Middle frontal gyrus (tissue), 1 donor: ENCODE measurements around the gene CFAP73.

Experiments used
- DNase-seq: peaks from one replicate; pipeline ENCODE4 v3.0.0-alpha.2; 2015; ENCODE audit warnings: low spot score; ENCODE audit errors: extremely low spot score

The CFAP73 gene

DNA sequence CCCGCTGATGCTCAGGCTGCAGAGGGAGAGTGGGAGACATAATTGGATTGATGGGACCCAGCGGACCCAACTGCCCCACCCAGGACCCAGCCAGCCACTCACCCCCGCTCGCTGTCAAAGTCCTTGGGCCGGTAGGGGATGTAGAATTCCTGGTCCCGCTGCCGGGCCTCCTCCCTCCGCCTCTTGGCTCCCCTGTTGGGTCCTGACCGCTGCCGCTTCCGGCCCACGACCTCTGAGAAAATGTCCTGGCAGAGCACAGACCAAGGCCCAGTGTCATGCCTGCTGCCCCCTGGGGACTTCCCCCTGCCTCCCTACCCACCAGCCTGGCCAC, 13.5 kb downstream of the CFAP73 start:
- DNase-seq: no peak

DNA sequence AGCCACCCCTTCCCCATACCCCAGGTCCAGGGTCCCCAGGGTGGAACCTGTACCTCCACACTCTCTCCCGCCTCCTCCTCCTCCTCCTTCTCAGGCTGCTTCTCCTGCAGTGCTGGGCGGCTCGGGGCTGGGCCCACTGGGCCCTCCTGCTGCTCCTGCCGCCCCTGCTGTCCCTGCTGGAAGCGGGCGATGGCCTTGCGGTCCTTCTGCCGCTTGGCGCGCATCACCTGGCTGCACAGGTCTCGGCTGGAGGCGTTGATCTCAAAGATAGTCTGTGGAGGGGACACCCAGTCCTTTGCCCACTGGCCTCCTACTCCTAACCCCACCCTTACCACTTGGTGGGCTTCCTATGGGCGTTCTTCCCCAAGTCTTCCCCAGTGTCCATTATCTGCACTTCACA, 14.5 kb downstream of the CFAP73 start:
- no peak for DNase-seq

DNA sequence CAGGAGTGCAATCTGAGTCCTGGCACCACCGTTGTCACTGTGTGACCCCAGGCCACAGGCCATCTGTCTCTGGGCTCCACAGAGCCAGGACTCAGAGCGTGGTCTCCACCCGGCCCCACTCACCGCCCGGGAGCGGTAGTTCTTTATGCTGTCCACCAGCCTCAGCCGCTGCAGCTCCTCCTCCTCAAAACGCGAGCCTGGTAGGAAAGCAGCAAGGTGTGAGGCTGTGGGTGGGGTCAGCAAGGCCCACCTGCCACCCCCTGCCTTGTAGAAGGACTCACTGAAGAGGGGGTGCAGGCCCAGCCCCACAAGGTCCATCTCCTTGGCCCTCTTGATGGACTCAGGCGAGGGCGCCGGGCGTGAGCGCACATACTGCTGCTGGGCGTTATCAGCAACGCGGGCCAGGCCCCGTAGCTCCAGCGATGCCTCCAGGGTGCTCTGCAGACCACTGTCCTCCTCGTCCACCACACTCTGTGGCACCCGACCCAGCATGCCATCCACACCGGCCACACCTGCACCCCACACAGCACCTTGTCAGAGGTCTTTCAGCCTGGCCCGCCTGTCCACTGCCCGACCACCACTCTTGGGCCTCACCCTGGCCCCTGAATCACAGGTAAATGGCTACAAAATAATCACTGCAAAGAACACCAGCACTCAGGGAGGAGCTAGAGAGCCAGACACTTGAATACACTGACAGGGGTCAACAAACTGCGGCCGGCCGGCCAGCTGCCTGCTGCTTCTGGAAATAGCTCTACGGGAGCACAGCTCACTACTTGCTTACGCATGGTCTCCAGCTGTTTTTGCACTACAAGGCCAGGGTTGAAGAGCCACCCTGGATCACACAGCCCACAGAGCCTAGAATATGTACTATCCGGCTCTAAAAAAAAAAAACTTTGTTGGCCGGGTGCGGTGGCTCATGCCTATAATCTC, 16.3 kb downstream of the CFAP73 start:
- DNase-seq: no peak

DNA sequence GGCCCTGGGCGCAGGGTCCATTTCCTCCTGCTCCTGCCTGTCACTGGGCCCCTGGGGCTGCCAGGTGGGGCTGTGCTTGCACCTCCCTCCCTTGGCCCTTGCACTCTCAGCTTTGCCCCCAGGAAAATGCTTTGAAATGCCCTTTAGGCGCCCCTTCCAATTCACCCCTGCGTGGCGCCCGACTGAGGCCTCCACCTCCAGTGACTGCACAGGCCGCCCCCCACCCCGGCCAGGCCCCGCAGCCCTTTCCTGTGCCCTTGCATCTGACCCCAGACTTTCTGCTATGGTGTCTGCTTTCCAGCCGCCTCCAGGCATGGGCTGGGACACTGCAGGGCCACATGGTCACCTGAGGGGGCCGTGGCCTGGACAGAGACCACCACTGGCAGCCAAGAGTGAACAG, 18.3 kb downstream of the CFAP73 start:
- no peak for DNase-seq

- DNase-seq: no peak
Observed at GRCh38 chr12:113169697-113170096, 20.2 kb downstream of the CFAP73 start.

GRCh38 chr12:113170457-113170856, 20.9 kb downstream of the CFAP73 start:
- DNase-seq: no peak

DNA sequence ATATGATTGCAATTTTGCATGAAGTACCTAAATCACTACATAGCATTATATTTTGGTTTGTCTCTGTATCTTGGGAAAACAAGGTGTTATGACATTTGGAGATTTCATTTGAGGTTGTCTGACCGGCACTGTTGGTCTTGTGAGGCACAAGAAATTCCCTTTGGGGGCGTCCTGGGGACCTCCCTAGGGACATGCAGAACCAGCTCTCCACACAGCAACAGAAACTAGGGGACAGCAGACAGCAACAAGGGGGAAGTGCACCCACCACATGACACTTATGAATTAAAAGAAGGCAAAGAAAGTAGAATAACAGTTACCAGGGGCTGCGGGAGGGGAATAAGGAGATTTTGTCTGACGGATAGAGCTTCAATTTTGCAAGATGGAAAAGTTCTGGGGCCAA, 21.4 kb downstream of the CFAP73 start:
- DNase-seq: no peak

GRCh38 chr12:113171543-113171942, 22.0 kb downstream of the CFAP73 start:
- no peak for DNase-seq

DNA sequence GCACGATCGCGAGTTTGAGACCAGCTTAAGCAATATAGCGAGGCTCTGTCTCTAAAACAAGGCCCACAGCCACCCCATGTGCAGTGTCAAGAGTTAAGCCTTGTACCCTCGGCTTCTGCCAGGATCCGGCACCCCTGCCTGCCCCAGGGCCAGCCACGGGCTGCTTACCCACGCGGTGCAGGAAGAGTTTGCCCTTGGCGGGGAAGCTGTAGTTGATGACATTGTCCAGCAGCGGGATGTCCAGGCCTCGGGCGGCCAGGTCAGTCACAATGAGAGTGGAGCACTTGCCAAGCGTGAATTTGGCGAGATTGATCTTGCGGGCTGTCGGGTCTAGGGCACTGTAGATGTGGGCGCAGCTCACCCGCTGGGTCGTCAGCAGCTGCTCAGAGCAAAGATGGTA, 22.7 kb downstream of the CFAP73 start:
- DNase-seq: no peak

- no peak for DNase-seq
Observed at GRCh38 chr12:113173081-113173698, 23.7 kb downstream of the CFAP73 start.

GRCh38 chr12:113174461-113175384, 25.2 kb downstream of the CFAP73 start:
- peak; percentile 51 for DNase-seq

GRCh38 chr12:113179023-113179422, 29.5 kb downstream of the CFAP73 start:
- DNase-seq: no peak

GRCh38 chr12:113180333-113180732, 30.8 kb downstream of the CFAP73 start:
- DNase-seq: no peak

GRCh38 chr12:113181975-113182374, 32.5 kb downstream of the CFAP73 start:
- no peak for DNase-seq

DNA sequence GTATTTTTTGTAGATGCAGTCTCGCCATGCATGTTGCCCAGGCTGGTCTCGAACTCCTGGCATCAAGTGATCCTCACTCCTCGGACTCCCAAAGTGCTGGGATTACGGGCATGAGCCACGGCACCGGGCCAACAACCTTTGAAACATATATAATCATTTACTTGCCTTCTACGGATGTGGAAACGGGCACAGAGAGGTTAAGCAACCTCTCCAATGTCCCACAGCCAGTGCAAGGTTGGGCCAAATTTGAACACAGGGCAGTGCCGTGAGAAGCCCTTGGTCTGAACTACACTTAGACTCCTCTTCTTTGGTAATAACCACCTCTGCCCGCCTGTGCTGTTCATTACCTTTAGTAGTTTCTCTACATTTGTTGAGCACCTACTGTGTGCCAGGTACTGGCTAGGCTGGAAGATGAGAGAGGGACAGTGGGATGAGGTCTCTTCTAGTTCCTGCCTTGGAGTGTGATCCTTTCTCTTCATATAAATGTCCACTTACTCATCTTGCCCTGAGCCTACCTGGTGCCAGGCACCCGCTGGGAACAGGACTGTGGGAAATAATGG, 33.6 kb downstream of the CFAP73 start:
- no peak for DNase-seq

GRCh38 chr12:113184098-113184899, 34.8 kb downstream of the CFAP73 start:
- DNase-seq: no peak

DNA sequence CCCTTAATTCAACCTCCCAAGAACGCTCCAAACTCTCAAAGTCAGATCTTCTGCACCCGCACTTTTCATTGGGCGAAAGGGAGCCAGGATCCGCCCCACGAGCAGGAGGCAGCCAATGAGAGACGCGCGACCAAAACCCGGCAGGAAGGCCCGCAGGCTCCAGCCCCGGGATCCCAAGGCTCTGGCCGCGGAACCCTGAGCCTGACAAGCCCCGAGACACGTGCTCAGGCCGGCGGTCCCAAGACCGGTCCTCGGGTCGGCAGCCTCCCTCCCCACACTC, 35.3 kb downstream of the CFAP73 start:
- peak; percentile 81 for DNase-seq

GRCh38 chr12:113185180-113186032, 35.9 kb downstream of the CFAP73 start, which contains the start of the genes DDX54 and RITA1:
Gene DDX54 (minus strand): TSS chr12:113185478. CDS start chr12:113185451, 27 bp downstream.
Gene RITA1 (plus strand): TSS chr12:113185721. CDS start chr12:113186747, 1,026 bp downstream.
- DNase-seq: peak; percentile 42

DNA sequence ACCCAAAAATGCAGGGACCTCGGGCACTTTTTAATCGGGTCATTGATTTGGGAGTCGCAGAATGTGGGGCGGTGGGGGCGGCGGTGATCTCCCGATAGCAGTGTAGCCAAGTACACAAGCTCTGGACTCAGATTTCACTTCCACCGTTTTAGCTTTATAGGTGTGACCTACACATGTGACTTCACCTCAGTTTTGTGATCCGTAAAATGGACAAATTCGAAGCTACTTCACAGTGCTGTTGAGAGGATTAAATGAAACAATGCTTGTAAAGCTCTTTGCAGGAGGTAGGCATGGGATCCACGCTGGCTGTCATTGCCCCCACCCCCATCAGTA, 36.5 kb downstream of the CFAP73 start:
- DNase-seq: no peak
